GM19324 (cell line): Measurements from ENCODE around the gene SNRNP27.
"Not testable (repeated sequence)": the region's sequence is repeated elsewhere in the genome, so short reads cannot be mapped to it uniquely, and the experiment has no call there.

Experiments used
- ATAC-seq: cut with Tn5 transposase; IDR thresholded peaks from one replicate; pipeline ENCODE4 v1.9.1; 2021; ENCODE audit warnings: mild to moderate bottlenecking, moderate library complexity; ENCODE audit not compliant: unreplicated experiment, low FRiP score

The SNRNP27 gene

GRCh38 chr2:69893684-69894551 is at the start of gene SNRNP27:
Gene SNRNP27, plus strand, starts transcription at chr2:69893956. Its CDS starts 29 bp downstream, at chr2:69893985.
- no peak for ATAC-seq

- no peak for ATAC-seq
These were observed 49.8 kb upstream of the SNRNP27 start for GRCh38 chr2:69843993-69844392.

GRCh38 chr2:69844560-69844959 is 49.2 kb upstream of the SNRNP27 start:
- ATAC-seq: no peak

- ATAC-seq: no peak
These were observed 47.3 kb upstream of the SNRNP27 start for GRCh38 chr2:69846182-69847067.

- ATAC-seq: no peak
These were observed 46.5 kb upstream of the SNRNP27 start for GRCh38 chr2:69847068-69847828.

- no peak for ATAC-seq
These were observed 45.5 kb upstream of the SNRNP27 start for GRCh38 chr2:69848186-69848790.

GRCh38 chr2:69858261-69858660 is 35.5 kb upstream of the SNRNP27 start:
- ATAC-seq: no peak

GRCh38 chr2:69863298-69863697 is 30.5 kb upstream of the SNRNP27 start:
- no peak for ATAC-seq

GRCh38 chr2:69888451-69888850 is 5.3 kb upstream of the SNRNP27 start:
- ATAC-seq: no peak

- ATAC-seq: no peak
These were observed 4.5 kb upstream of the SNRNP27 start for GRCh38 chr2:69889302-69889701.

- ATAC-seq: no peak
These were observed 2.9 kb upstream of the SNRNP27 start for GRCh38 chr2:69890881-69891280.

- ATAC-seq: not testable (repeated sequence)
These were observed 825 bp upstream of the SNRNP27 start for GRCh38 chr2:69892838-69893424.

GRCh38 chr2:69894737-69895136 is 981 bp downstream of the SNRNP27 start:
- not testable (repeated sequence) for ATAC-seq

GRCh38 chr2:69902213-69902922 is 8.6 kb downstream of the SNRNP27 start:
- ATAC-seq: no peak

- ATAC-seq: no peak
These were observed 13.5 kb downstream of the SNRNP27 start for GRCh38 chr2:69907216-69907615.

- no peak for ATAC-seq
These were observed 18.3 kb downstream of the SNRNP27 start for GRCh38 chr2:69911985-69912563.

GRCh38 chr2:69914164-69914949 is 20.6 kb downstream of the SNRNP27 start:
- peak; percentile 88 for ATAC-seq
